Small intestine (tissue), 7 donors: Measurements from ENCODE around the gene BCAS3. TPM values are rescaled to one million over a fixed set of nuclear protein-coding genes. Genes with fewer than 3 reads are reported as not detected.

ENCODE experiments used
- DNase-seq, 2 donors: peaks; one replicate each; pipeline versions ENCODE4 v3.0.0 to v3.0.0-alpha.2; 2013
- FAIRE-seq: peaks from 2 replicates; lab custom pipeline; 2012; peaks lifted over from hg19 to GRCh38; lab: Jason Lieb, UNC
- H3K27ac ChIP-seq, 3 donors: one replicate each; pipeline ENCODE4 v1.5.1; 2013; ENCODE audit warnings: low read length in 2 of 3, mild to moderate bottlenecking in 2 of 3, control low read depth in 1 of 3, inconsistent platforms in 1 of 3, low read depth in 1 of 3, moderate library complexity in 1 of 3
- H3K27me3 ChIP-seq, 3 donors: one replicate each; pipeline ENCODE4 v1.6.1; 2013; ENCODE audit warnings: low read length in 3 of 3, inconsistent platforms in 1 of 3; ENCODE audit not compliant: control insufficient read depth in 3 of 3, insufficient read depth in 3 of 3
- H3K36me3 ChIP-seq, 3 donors: one replicate each; pipeline ENCODE4 v1.6.1; 2013; ENCODE audit warnings: low read length in 3 of 3, inconsistent platforms in 1 of 3, low read depth in 1 of 3, mild to moderate bottlenecking in 1 of 3, moderate library complexity in 1 of 3; ENCODE audit not compliant: control insufficient read depth in 3 of 3, insufficient read depth in 2 of 3
- H3K4me1 ChIP-seq, 3 donors: one replicate each; pipeline ENCODE4 v1.6.1; 2013; ENCODE audit warnings: low read length in 2 of 3, inconsistent platforms in 1 of 3, low read depth in 1 of 3, mild to moderate bottlenecking in 1 of 3, moderate library complexity in 1 of 3; ENCODE audit not compliant: control insufficient read depth in 3 of 3, insufficient read depth in 2 of 3
- H3K4me3 ChIP-seq, 3 donors: one replicate each; pipeline ENCODE4 v1.5.1; 2013; ENCODE audit warnings: low read length in 3 of 3, control low read depth in 1 of 3, inconsistent platforms in 1 of 3, low read depth in 1 of 3, mild to moderate bottlenecking in 1 of 3, moderate library complexity in 1 of 3
- H3K9me3 ChIP-seq, 2 donors: one replicate each; pipeline ENCODE4 v1.6.1; 2013; ENCODE audit warnings: low read depth in 1 of 2, low read length in 1 of 2; ENCODE audit not compliant: control insufficient read depth in 2 of 2, insufficient read depth in 1 of 2
- WGBS, 3 donors: extraction: QIAGEN DNeasy Blood & Tissue Kit; methylation state at CpG; one replicate each; pipeline ENCODE4 v1.1.7; 2013; 5-methylcytosine and 5-hydroxymethylcytosine counted together
- polyA plus RNA-seq, 4 donors: library from polyadenylated mRNA; stranded (reverse) in 3 of 4; unstranded in 1 of 4; fragments of 200-250 nt in 3 of 4; fragments of 120-200 nt in 1 of 4; gene quantifications; one replicate each; pipeline versions ENCODE4 v1.2.1 to v1.2.3, GENCODE V29; 2013
- donor health status: healthy with polysubstance abuse.
- donor health status: control.
- donor health status: control.
- donor health status: Bipolar disorder and iron deficiency.
- donor health status: healthy.

BCAS3 gene
- polyA plus RNA-seq, 4 donors, result 4.4 to 10.5 (median 4.8) TPM

DNA sequence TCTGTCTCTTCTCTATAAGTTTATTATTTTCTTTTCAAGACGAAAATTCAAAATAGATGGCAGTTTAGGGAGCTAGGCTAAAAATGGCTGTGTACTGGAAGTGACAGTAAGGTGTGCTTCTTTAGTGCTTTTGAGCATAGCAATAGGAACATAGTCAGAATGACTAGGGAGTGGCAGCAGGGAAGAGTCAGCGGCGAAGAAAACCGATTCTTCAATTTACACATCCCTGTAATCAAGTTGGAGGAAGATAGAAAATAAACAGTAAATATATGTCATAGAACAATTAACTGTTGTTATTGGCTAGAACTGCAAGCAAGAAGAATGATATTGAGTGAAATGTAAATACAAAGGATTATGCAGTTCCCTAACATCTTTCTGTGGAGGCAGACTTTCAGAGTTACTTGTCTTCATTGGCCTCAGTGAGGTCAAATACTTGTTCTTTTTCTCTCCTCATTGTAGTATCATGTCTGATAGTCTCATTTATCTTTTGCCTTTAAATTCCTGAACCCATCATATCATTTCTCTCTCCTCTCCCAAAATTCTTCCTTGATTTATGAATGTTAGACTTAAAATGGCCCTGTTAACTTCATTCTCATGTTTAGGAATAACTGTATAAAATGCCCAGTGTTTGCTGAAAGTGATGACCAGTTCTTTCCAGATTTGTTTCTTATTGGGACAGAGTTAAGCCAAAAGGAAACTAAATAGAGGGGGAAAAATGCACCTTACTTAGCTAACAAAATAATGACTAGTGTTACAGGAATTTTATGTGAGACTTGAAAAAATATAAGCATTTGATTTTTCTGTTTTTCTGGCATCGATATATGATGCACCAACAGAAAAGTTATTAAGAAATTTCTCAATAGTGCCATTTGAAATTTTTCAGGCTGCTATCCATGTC lies 211.4 kb downstream of the BCAS3 start:
- Histone ChIP-seq H3K36me3 (no peaks in the 10 kb centered on the region), H3K27ac (no peak overlapping the region), H3K4me1 (no peaks in the 10 kb centered on the region), H3K4me3 (no peak overlapping the region), H3K27me3 (no peaks in the 10 kb centered on the region), H3K9me3 (peaks cover 0 to 5% of the 10 kb centered on the region in 2 donors)
- no peak for FAIRE-seq
- DNase-seq, result no peak
- WGBS, 3 donors, result 90 to 95% (median 92%) methylated on average over 5 of the region's 5 CpGs

- FAIRE-seq (no peak), DNase-seq (no peak)
- WGBS, 3 donors, result 91 to 94% (median 93%) methylated on average over 2 of the region's 2 CpGs
- Histone ChIP-seq H3K4me1 (no peaks in the 10 kb centered on the region), H3K4me3 (no peak overlapping the region), H3K27ac (no peak overlapping the region), H3K36me3 (no peaks in the 10 kb centered on the region), H3K27me3 (no peaks in the 10 kb centered on the region), H3K9me3 (peaks cover 0 to 9% of the 10 kb centered on the region in 2 donors)
Measured at GRCh38 chr17:60891149-60891548, 213.5 kb downstream of the BCAS3 start.

DNA sequence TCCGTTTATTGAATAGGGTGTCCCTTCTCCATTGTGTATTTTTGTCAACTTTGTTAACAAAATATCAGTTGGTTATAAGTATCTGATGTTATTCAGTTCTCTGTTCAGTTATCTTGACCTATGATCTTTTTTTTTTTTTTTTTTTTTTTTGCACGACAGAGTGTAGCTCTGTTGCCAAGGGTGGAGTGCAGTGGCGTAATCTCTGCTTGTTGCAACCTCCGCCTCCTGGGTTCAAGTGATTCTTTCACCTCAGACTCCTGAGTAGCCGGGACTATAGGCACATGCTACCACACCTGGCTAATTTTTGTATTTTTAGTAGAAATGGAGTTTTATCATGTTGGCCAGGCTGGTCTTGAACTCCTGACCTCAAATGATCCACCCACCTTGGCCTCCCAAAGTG lies 215.8 kb downstream of the BCAS3 start:
- no peak for DNase-seq
- no peak overlapping the region for H3K4me3 ChIP-seq
- WGBS, 3 donors, result 81 to 98% (median 95%) methylated on average over 4 to 5 of the region's 5 CpGs
- H3K27ac ChIP-seq, result no peak overlapping the region
- H3K9me3 ChIP-seq, result peaks cover 0 to 14% of the 10 kb centered on the region in 2 donors
- no peaks in the 10 kb centered on the region for H3K36me3 ChIP-seq
- no peaks in the 10 kb centered on the region for H3K27me3 ChIP-seq
- no peak for FAIRE-seq
- H3K4me1 ChIP-seq, result no peaks in the 10 kb centered on the region

- H3K9me3 ChIP-seq, result peaks cover 0 to 14% of the 10 kb centered on the region in 2 donors
- no peaks in the 10 kb centered on the region for H3K27me3 ChIP-seq
- 83 to 98% (median 92%) methylated on average over 1 of the region's 1 CpG for WGBS, 3 donors
- H3K36me3 ChIP-seq, result no peaks in the 10 kb centered on the region
- no peaks in the 10 kb centered on the region for H3K4me1 ChIP-seq
- no peak overlapping the region for H3K27ac ChIP-seq
- FAIRE-seq (no peak), DNase-seq (no peak)
- no peak overlapping the region for H3K4me3 ChIP-seq
Measured at GRCh38 chr17:60896996-60897395, 219.3 kb downstream of the BCAS3 start.

GRCh38 chr17:60899115-60899514 lies 221.5 kb downstream of the BCAS3 start:
- no peak for DNase-seq
- FAIRE-seq, result no peak
- Histone ChIP-seq H3K36me3 (peaks cover 0 to 2% (median 2%) of the 10 kb centered on the region in 3 donors), H3K4me3 (no peak overlapping the region), H3K27ac (no peak overlapping the region), H3K4me1 (no peaks in the 10 kb centered on the region), H3K27me3 (no peaks in the 10 kb centered on the region), H3K9me3 (peaks cover 0 to 9% of the 10 kb centered on the region in 2 donors)
- WGBS, 3 donors, result 95 to 100% (median 98%) methylated on average over 4 of the region's 4 CpGs

GRCh38 chr17:60900688-60901087 lies 223.0 kb downstream of the BCAS3 start:
- FAIRE-seq (no peak), DNase-seq (no peak)
- Histone ChIP-seq H3K4me1 (no peaks in the 10 kb centered on the region), H3K27me3 (no peaks in the 10 kb centered on the region), H3K4me3 (no peak overlapping the region), H3K9me3 (peaks cover 0 to 9% of the 10 kb centered on the region in 2 donors), H3K27ac (no peak overlapping the region), H3K36me3 (peaks cover 0 to 2% (median 2%) of the 10 kb centered on the region in 3 donors)
- 79 to 86% (median 82%) methylated on average over 3 of the region's 3 CpGs for WGBS, 3 donors

DNA sequence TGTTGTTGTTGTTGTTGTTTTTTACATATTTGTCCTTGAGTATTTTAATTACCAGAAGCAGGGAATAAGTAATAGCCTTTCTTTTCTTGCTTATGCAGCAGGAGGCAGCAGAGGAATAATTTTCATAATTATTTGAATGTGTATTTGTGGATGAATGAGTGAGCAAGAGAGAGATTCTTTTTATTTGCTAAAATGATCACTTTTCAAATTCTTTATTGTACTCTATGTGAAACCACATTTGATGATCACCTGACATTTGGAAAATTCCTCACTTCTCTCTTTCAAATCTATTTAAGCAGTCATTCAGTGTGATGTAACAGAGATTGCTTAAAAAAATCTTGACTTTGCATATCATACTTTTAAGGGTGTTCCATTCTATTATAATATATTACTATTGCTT lies 223.6 kb downstream of the BCAS3 start:
- Histone ChIP-seq H3K9me3 (peaks cover 0 to 5% of the 10 kb centered on the region in 2 donors), H3K4me1 (no peaks in the 10 kb centered on the region), H3K27ac (no peak overlapping the region), H3K36me3 (peaks cover 0 to 2% (median 2%) of the 10 kb centered on the region in 3 donors), H3K4me3 (no peak overlapping the region), H3K27me3 (no peaks in the 10 kb centered on the region)
- FAIRE-seq (no peak), DNase-seq (no peak)

DNA sequence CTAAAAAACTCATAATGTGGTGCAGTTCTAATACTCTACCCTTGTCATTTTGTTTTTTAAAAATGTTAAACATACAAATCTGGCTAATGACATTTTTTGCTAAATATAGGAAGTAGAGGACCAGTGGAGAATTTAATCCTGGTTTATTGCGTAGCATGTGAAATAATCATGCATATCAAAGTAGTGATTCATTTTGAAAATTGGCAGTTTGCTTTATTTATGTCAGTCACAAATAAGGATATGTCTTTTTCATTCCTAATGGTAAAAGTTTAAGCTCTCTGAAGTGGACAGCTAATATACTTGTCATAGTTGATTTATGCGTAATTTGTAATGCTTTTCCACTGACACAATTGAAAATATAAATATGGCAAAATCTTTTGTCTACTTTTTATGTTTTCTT lies 224.2 kb downstream of the BCAS3 start:
- Histone ChIP-seq H3K27ac (no peak overlapping the region), H3K36me3 (peaks cover 0 to 2% (median 2%) of the 10 kb centered on the region in 3 donors), H3K9me3 (peaks cover 0 to 5% of the 10 kb centered on the region in 2 donors), H3K4me1 (no peaks in the 10 kb centered on the region), H3K27me3 (no peaks in the 10 kb centered on the region), H3K4me3 (no peak overlapping the region)
- DNase-seq (no peak), FAIRE-seq (no peak)
- WGBS, 3 donors, result 79 to 94% (median 90%) methylated on average over 2 of the region's 2 CpGs
